ENCODE measurements around the gene MRGPRD.

Gene MRGPRD

GRCh38 chr11:68932358-68932757 is 48.4 kb downstream of the MRGPRD start:
- TF ChIP-seq, protein P1, sequence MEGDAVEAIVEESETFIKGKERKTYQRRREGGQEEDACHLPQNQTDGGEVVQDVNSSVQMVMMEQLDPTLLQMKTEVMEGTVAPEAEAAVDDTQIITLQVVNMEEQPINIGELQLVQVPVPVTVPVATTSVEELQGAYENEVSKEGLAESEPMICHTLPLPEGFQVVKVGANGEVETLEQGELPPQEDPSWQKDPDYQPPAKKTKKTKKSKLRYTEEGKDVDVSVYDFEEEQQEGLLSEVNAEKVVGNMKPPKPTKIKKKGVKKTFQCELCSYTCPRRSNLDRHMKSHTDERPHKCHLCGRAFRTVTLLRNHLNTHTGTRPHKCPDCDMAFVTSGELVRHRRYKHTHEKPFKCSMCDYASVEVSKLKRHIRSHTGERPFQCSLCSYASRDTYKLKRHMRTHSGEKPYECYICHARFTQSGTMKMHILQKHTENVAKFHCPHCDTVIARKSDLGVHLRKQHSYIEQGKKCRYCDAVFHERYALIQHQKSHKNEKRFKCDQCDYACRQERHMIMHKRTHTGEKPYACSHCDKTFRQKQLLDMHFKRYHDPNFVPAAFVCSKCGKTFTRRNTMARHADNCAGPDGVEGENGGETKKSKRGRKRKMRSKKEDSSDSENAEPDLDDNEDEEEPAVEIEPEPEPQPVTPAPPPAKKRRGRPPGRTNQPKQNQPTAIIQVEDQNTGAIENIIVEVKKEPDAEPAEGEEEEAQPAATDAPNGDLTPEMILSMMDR (IDR thresholded peaks at IDR 0.05; ENCODE audit: low read depth, low read length, missing control alignments), result no peak
- peaks cover 30% of the 10 kb centered on the region for H3K36me3 ChIP-seq (replicated peaks)
- no peak overlapping the region for H3K4me3 ChIP-seq (ENCODE audit: low read depth, low read length)
- in situ Hi-C loops (cut with HindIII; ENCODE audit: low pct_ligation_motif_present, low sequenced_read_pairs), result no loop called here
- no peak overlapping the region for H3K27ac ChIP-seq
- H3K27me3 ChIP-seq (replicated peaks), result no peaks in the 10 kb centered on the region
- DNase-seq, result no peak

DNA sequence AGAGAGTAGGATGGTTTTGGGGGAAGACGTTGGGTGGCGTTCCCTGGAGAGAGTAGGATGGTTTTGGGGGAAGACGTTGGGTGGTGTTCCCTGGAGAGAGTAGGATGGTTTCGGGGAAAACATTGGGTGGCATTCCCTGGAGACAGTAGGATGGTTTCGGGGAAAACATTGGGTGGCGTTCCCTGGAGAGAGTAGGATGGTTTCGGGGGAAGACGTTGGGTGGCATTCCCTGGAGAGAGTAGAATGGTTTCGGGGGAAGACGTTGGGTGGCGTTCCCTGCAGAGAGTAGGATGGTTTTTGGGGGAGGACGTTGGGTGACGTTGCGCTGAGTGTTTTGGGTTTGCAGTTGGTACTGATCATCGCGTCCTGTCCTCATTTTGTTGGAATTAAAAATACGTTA is 48.9 kb downstream of the MRGPRD start:
- Histone ChIP-seq H3K27ac (no peak overlapping the region), H3K27me3 (replicated peaks) (no peaks in the 10 kb centered on the region), H3K4me3 (ENCODE audit: low read depth, low read length) (no peak overlapping the region), H3K36me3 (replicated peaks) (peaks cover 25% of the 10 kb centered on the region)
- TF ChIP-seq, protein P1 (IDR thresholded peaks at IDR 0.05; ENCODE audit: low read depth, low read length, missing control alignments), result no peak
- no peak for DNase-seq
- in situ Hi-C loops (cut with HindIII; ENCODE audit: low pct_ligation_motif_present, low sequenced_read_pairs), result no loop called here

- DNase-seq, result no peak
- H3K27me3 ChIP-seq (replicated peaks), result no peaks in the 10 kb centered on the region
- H3K4me3 ChIP-seq (ENCODE audit: low read depth, low read length), result no peak overlapping the region
- in situ Hi-C loops (cut with HindIII; ENCODE audit: low pct_ligation_motif_present, low sequenced_read_pairs), result no loop called here
- TF ChIP-seq, protein P1 (IDR thresholded peaks at IDR 0.05; ENCODE audit: low read depth, low read length, missing control alignments), result no peak
- H3K36me3 ChIP-seq (replicated peaks), result peaks cover 25% of the 10 kb centered on the region
- H3K27ac ChIP-seq, result no peak overlapping the region
These were observed 49.6 kb downstream of the MRGPRD start for GRCh38 chr11:68930991-68931855.

Data from brain microvascular endothelial cell (primary cell).